Ishikawa (cell line): ENCODE measurements around the gene GDF10.
A peak's percentile ranks its signal among the peaks of the same experiment; 100 is the strongest.

Experiments
- CEBPB ChIP-seq: IDR thresholded peaks from 2 replicates; pipeline ENCODE4 v1.6.1; 2012
- CREB1 ChIP-seq: IDR thresholded peaks from 2 replicates; pipeline ENCODE4 v1.6.1; 2012; ENCODE audit warnings: low read depth
- EGR1 ChIP-seq: IDR thresholded peaks from 2 replicates; pipeline ENCODE4 v1.6.1; 2012
- EP300 ChIP-seq: IDR thresholded peaks from 2 replicates; pipeline ENCODE4 v1.6.1; 2012; ENCODE audit warnings: borderline replicate concordance
- FOXM1 ChIP-seq: IDR thresholded peaks from 2 replicates; pipeline ENCODE4 v1.6.1; 2012; ENCODE audit warnings: low read depth, borderline replicate concordance
- MAX ChIP-seq: IDR thresholded peaks from 2 replicates; pipeline ENCODE4 v1.6.1; 2012
- NFIC ChIP-seq: IDR thresholded peaks from 2 replicates; pipeline ENCODE4 v1.6.1; 2012
- RAD21 ChIP-seq: IDR thresholded peaks from 2 replicates; pipeline ENCODE4 v1.6.1; 2012; ENCODE audit warnings: low read depth
- REST ChIP-seq: IDR thresholded peaks from 2 replicates; pipeline ENCODE4 v1.6.1; 2012; ENCODE audit warnings: low read depth, mild to moderate bottlenecking
- TAF1 ChIP-seq: IDR thresholded peaks from 2 replicates; pipeline ENCODE4 v1.6.1; 2012; ENCODE audit warnings: low read depth, mild to moderate bottlenecking
- TCF12 ChIP-seq: IDR thresholded peaks from 2 replicates; pipeline ENCODE4 v1.6.1; 2012; ENCODE audit warnings: low read depth
- TEAD4 ChIP-seq: IDR thresholded peaks from 2 replicates; pipeline ENCODE4 v1.6.1; 2012
- YY1 ChIP-seq: IDR thresholded peaks from 2 replicates; pipeline ENCODE4 v1.6.1; 2012; ENCODE audit warnings: low read depth
- ZBTB7A ChIP-seq: IDR thresholded peaks from 2 replicates; pipeline ENCODE4 v1.6.1; 2012; ENCODE audit warnings: low read depth
- TF ChIP-seq, protein P1 (sequence below): IDR thresholded peaks from 2 replicates; pipeline ENCODE4 v1.6.1; 2012

GDF10 gene

GRCh38 chr10:47325303-47326291, 25.6 kb downstream of the GDF10 start:
- no peak for TF ChIP-seq NFIC
- TF ChIP-seq, protein P1, sequence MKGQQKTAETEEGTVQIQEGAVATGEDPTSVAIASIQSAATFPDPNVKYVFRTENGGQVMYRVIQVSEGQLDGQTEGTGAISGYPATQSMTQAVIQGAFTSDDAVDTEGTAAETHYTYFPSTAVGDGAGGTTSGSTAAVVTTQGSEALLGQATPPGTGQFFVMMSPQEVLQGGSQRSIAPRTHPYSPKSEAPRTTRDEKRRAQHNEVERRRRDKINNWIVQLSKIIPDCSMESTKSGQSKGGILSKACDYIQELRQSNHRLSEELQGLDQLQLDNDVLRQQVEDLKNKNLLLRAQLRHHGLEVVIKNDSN, result no peak
- TF ChIP-seq YY1, result no peak
- no peak for TF ChIP-seq FOXM1
- no peak for TF ChIP-seq EGR1
- TF ChIP-seq TCF12, result no peak
- no peak for TF ChIP-seq REST
- no peak for TF ChIP-seq TEAD4
- TF ChIP-seq RAD21, result no peak

DNA sequence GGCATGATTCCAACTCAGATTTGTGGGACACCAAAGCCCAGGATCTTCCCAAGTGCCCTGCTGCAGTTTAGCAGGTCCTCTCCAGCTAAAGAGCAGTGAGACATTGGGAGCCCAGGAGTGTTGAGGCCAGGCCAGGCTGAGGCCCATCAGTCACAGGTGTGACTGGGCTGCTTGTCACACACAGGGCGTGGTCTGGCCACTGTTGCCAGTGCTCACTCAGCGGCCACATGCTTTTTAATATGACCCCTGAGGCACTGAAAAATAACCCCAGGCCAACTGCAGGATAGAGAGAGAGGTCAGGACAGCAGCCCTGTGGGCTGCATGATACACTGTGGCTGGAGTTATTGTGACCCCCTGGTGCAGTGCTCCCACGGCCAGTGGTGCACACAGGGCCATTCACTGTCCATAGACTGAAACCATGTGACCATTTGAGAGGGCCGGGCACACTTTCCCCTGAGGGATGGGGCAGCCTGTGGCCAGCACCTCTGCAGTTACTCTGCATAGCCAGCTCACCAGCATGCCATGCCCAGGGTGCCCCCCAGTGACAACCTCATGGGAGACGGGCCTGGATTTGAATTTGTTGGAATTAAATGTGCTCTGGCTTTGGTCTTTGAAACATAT, 26.4 kb downstream of the GDF10 start:
- TF ChIP-seq, protein P1, result peak; percentile 36; the same call in 1 of the 2 replicates
- no peak for TF ChIP-seq CEBPB

DNA sequence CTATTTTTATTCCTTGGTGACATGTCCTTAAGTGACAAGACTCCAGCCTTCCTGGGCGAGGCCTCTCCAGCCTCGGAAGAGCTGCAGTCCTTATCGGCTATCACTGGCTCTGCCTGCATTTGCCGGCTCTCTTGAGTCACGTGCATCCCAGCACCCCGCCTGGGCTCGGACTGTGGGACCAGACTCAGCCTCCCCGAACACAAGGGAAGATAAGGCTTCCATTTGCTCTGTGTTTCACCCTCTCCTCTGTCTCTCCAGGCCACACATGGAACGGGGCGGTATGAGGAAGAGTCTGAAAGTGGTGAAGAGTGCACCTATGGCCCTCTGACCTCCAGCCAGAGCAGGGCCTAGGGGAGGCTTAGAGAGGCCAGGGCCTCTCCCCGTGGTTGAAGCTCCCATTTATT, 26.9 kb downstream of the GDF10 start:
- TF ChIP-seq EP300, result no peak
- no peak for TF ChIP-seq TAF1
- TF ChIP-seq ZBTB7A, result no peak
- TF ChIP-seq EGR1, result no peak
- no peak for TF ChIP-seq MAX
- TF ChIP-seq CREB1, result no peak
- no peak for TF ChIP-seq REST
- no peak for TF ChIP-seq CEBPB
- TF ChIP-seq TEAD4, result no peak
- TF ChIP-seq RAD21, result no peak
- no peak for TF ChIP-seq NFIC
- TF ChIP-seq TCF12, result no peak
- TF ChIP-seq, protein P1, result no peak
- TF ChIP-seq YY1, result no peak
- TF ChIP-seq FOXM1, result no peak

- TF ChIP-seq, protein P1, result no peak
Observed at GRCh38 chr10:47329855-47330254, 29.9 kb downstream of the GDF10 start.

- TF ChIP-seq MAX, result no peak
- TF ChIP-seq CEBPB, result no peak
- no peak for TF ChIP-seq NFIC
- no peak for TF ChIP-seq EP300
- TF ChIP-seq, protein P1, result no peak
- TF ChIP-seq RAD21, result no peak
- no peak for TF ChIP-seq ZBTB7A
- no peak for TF ChIP-seq YY1
- TF ChIP-seq FOXM1, result no peak
- TF ChIP-seq TCF12, result no peak
- no peak for TF ChIP-seq TEAD4
- no peak for TF ChIP-seq CREB1
- TF ChIP-seq TAF1, result no peak
- TF ChIP-seq EGR1, result no peak
Observed at GRCh38 chr10:47330366-47330765, 30.4 kb downstream of the GDF10 start.
